Nephron (organoid): ENCODE data around the gene TMEM222.
A peak's percentile ranks its signal among the peaks of the same experiment; 100 is the strongest.

Experiments
- H3K27ac Mint-ChIP-seq, 3 experiments: 2 replicates each; pipeline ENCODE4 v1.8.0; 2020; ENCODE audit warnings: mixed read lengths in 3 of 3, mild to moderate bottlenecking in 2 of 3, moderate library complexity in 1 of 3
- H3K27me3 Mint-ChIP-seq: 2 replicates; pipeline ENCODE4 v1.8.0; 2021; ENCODE audit warnings: low read depth, mild to moderate bottlenecking, moderate library complexity, mixed read lengths
- H3K36me3 Mint-ChIP-seq: 2 replicates; pipeline ENCODE4 v1.8.0; 2020; ENCODE audit warnings: low read depth, mixed read lengths
- H3K4me1 Mint-ChIP-seq: 2 replicates; pipeline ENCODE4 v1.8.0; 2020; ENCODE audit warnings: mixed read lengths
- H3K4me3 Mint-ChIP-seq, 3 experiments: 2 replicates each; pipeline ENCODE4 v1.8.0; 2020; ENCODE audit warnings: mild to moderate bottlenecking in 3 of 3, mixed read lengths in 3 of 3, moderate library complexity in 2 of 3
- H3K9me3 Mint-ChIP-seq: 2 replicates; pipeline ENCODE4 v1.8.0; 2020; ENCODE audit warnings: mixed read lengths
- TF ChIP-seq, protein P1 (sequence below), 3 experiments: fragments of 200-600 bp; sonication (generic); IDR thresholded peaks; one replicate each; pipeline ENCODE4 v1.5.0; 2021; ENCODE audit warnings: antibody characterized with exemption in 3 of 3; ENCODE audit not compliant: unreplicated experiment in 3 of 3

The TMEM222 gene

DNA sequence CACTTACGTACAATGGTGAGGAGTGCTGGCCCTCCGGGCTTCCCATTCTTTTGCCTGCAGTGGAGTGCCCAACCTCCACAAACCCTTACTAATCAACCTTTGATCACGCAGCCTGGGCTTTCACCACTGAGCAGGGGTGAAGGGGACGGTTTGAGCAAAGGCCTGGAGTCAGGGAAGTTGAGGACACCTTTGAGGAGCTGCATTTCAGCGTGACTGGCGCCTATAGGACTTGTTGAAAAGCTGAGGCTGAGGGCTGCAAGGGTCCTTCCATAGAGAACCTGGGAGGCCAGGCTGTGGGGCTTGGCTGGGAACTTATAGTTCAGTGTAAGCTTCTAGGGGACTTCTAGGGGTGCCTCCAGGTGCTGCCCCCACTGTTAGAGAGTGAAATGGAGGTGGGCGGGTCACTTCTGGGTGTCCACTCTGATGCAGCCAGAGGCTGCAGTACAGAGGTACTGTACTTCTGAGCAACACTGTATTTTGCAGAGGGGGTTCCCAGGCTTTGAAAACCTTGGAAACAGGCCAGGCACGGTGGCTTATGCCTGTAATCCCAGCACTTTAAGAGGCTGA is 29.7 kb downstream of the TMEM222 start:
- Mint-ChIP-seq H3K36me3 (peaks cover 5% of the 10 kb centered on the region), H3K4me3 (peak overlapping the region; percentile 74 to 80 (median 74)), H3K4me1 (no peaks in the 10 kb centered on the region), H3K27me3 (peaks cover 29% of the 10 kb centered on the region), H3K9me3 (no peaks in the 10 kb centered on the region), H3K27ac (peak overlapping the region in 2 of 3 experiments; percentile 19 to 44)
- TF ChIP-seq, protein P1, sequence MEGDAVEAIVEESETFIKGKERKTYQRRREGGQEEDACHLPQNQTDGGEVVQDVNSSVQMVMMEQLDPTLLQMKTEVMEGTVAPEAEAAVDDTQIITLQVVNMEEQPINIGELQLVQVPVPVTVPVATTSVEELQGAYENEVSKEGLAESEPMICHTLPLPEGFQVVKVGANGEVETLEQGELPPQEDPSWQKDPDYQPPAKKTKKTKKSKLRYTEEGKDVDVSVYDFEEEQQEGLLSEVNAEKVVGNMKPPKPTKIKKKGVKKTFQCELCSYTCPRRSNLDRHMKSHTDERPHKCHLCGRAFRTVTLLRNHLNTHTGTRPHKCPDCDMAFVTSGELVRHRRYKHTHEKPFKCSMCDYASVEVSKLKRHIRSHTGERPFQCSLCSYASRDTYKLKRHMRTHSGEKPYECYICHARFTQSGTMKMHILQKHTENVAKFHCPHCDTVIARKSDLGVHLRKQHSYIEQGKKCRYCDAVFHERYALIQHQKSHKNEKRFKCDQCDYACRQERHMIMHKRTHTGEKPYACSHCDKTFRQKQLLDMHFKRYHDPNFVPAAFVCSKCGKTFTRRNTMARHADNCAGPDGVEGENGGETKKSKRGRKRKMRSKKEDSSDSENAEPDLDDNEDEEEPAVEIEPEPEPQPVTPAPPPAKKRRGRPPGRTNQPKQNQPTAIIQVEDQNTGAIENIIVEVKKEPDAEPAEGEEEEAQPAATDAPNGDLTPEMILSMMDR (IDR thresholded peaks at IDR 0.05; ENCODE audit: unreplicated experiment in 3 of 3): no peak

- Mint-ChIP-seq H3K27ac (no peak overlapping the region), H3K36me3 (peaks cover 5% of the 10 kb centered on the region), H3K4me3 (no peak overlapping the region), H3K4me1 (no peaks in the 10 kb centered on the region), H3K27me3 (peaks cover 23% of the 10 kb centered on the region), H3K9me3 (no peaks in the 10 kb centered on the region)
- TF ChIP-seq, protein P1 (IDR thresholded peaks at IDR 0.05; ENCODE audit: unreplicated experiment in 3 of 3): no peak
These were observed 31.2 kb downstream of the TMEM222 start for GRCh38 chr1:27353166-27353565.

GRCh38 chr1:27353629-27354028 is 31.7 kb downstream of the TMEM222 start:
- no peak overlapping the region for H3K27ac Mint-ChIP-seq
- H3K27me3 Mint-ChIP-seq: peaks cover 21% of the 10 kb centered on the region
- TF ChIP-seq, protein P1 (IDR thresholded peaks at IDR 0.05; ENCODE audit: unreplicated experiment in 3 of 3): no peak
- peaks cover 5% of the 10 kb centered on the region for H3K36me3 Mint-ChIP-seq
- H3K4me3 Mint-ChIP-seq: no peak overlapping the region
- no peaks in the 10 kb centered on the region for H3K4me1 Mint-ChIP-seq
- H3K9me3 Mint-ChIP-seq: no peaks in the 10 kb centered on the region

GRCh38 chr1:27355683-27356082 is 33.7 kb downstream of the TMEM222 start:
- H3K4me1 Mint-ChIP-seq: peaks cover 7% of the 10 kb centered on the region
- H3K9me3 Mint-ChIP-seq: no peaks in the 10 kb centered on the region
- H3K36me3 Mint-ChIP-seq: peaks cover 8% of the 10 kb centered on the region
- TF ChIP-seq, protein P1 (IDR thresholded peaks at IDR 0.05; ENCODE audit: unreplicated experiment in 3 of 3): no peak
- no peak overlapping the region for H3K27ac Mint-ChIP-seq
- H3K4me3 Mint-ChIP-seq: no peak overlapping the region
- H3K27me3 Mint-ChIP-seq: peaks cover 33% of the 10 kb centered on the region

GRCh38 chr1:27356277-27356618 is 34.3 kb downstream of the TMEM222 start:
- peaks cover 35% of the 10 kb centered on the region for H3K27me3 Mint-ChIP-seq
- H3K27ac Mint-ChIP-seq: no peak overlapping the region
- peaks cover 8% of the 10 kb centered on the region for H3K36me3 Mint-ChIP-seq
- TF ChIP-seq, protein P1 (IDR thresholded peaks at IDR 0.05; ENCODE audit: unreplicated experiment in 3 of 3): no peak
- no peaks in the 10 kb centered on the region for H3K9me3 Mint-ChIP-seq
- no peak overlapping the region for H3K4me3 Mint-ChIP-seq
- H3K4me1 Mint-ChIP-seq: peaks cover 7% of the 10 kb centered on the region

GRCh38 chr1:27356619-27357280 is 34.8 kb downstream of the TMEM222 start:
- Mint-ChIP-seq H3K9me3 (no peaks in the 10 kb centered on the region), H3K4me1 (peaks cover 7% of the 10 kb centered on the region), H3K27me3 (peaks cover 31% of the 10 kb centered on the region), H3K36me3 (peaks cover 8% of the 10 kb centered on the region), H3K27ac (no peak overlapping the region), H3K4me3 (no peak overlapping the region)
- TF ChIP-seq, protein P1 (IDR thresholded peaks at IDR 0.05; ENCODE audit: unreplicated experiment in 3 of 3): no peak
